MCF 10A (cell line): ENCODE data around the gene CCL20. TPM values are rescaled to one million over a fixed set of nuclear protein-coding genes. Genes with fewer than 3 reads are reported as not detected.
A peak's percentile ranks its signal among the peaks of the same experiment; 100 is the strongest.

Experiments used
- BruUV-seq: library from RNA; stranded (reverse); fragments of 400-500 nt; replicated peaks from 2 replicates; lab custom pipeline; 2021; lab: Mats Ljungman, UMichigan
- CTCF ChIA-PET: fragments of 300-600 bp; sonication (Branson Sonifier 250); formaldehyde crosslinking; extraction: SDS; loops from one replicate; lab custom pipeline; 2021; ENCODE audit warnings: antibody characterized with exemption, inconsistent platforms; lab: Yijun Ruan, JAX
- POLR2A ChIA-PET: fragments of 300-600, 350-650 bp; sonication (Branson Sonifier 250); formaldehyde crosslinking; extraction: SDS; loops from one replicate; lab custom pipeline; 2020; ENCODE audit warnings: antibody characterized with exemption, inconsistent platforms; lab: Yijun Ruan, JAX
- DNase-seq: peaks from one replicate; pipeline ENCODE4 v3.0.0-alpha.2; 2018; ENCODE audit not compliant: unreplicated experiment
- H3K27ac Mint-ChIP-seq: one replicate; pipeline ENCODE4 v1.8.0; 2022; ENCODE audit warnings: mild to moderate bottlenecking, low read depth, mixed read lengths; ENCODE audit not compliant: unreplicated experiment
- H3K27me3 Mint-ChIP-seq: one replicate; pipeline ENCODE4 v1.8.0; 2022; ENCODE audit warnings: mixed read lengths; ENCODE audit not compliant: insufficient read depth, unreplicated experiment
- H3K36me3 Mint-ChIP-seq: one replicate; pipeline ENCODE4 v1.8.0; 2022; ENCODE audit warnings: mild to moderate bottlenecking, moderate library complexity, mixed read lengths; ENCODE audit not compliant: insufficient read depth, unreplicated experiment
- H3K4me1 Mint-ChIP-seq: one replicate; pipeline ENCODE4 v1.8.0; 2022; ENCODE audit warnings: mixed read lengths; ENCODE audit not compliant: insufficient read depth, unreplicated experiment
- H3K4me3 Mint-ChIP-seq: one replicate; pipeline ENCODE4 v1.8.0; 2022; ENCODE audit warnings: mild to moderate bottlenecking, moderate library complexity, mixed read lengths; ENCODE audit not compliant: unreplicated experiment
- H3K9me3 Mint-ChIP-seq: one replicate; pipeline ENCODE4 v1.8.0; 2022; ENCODE audit warnings: mixed read lengths; ENCODE audit not compliant: unreplicated experiment
- intact Hi-C: fragments of 100-400 bp; cut with micrococcal nuclease; formaldehyde crosslinking; loops from 2 replicates; pipeline ENCODE4 v1.14.1; 2022
- total RNA-seq: library from RNA; stranded (reverse); gene quantifications from 2 replicates; pipeline ENCODE4 v1.2.3, GENCODE V29; 2022
- TF ChIP-seq, protein P1 (sequence below): fragments of 200-600 bp; IDR thresholded peaks from one replicate; pipeline ENCODE4 v1.8.0; 2022; ENCODE audit warnings: antibody characterized with exemption, mild to moderate bottlenecking; ENCODE audit not compliant: unreplicated experiment

Gene CCL20
- total RNA-seq, 1 experiment from 2014 or later = 34.4 TPM

DNA sequence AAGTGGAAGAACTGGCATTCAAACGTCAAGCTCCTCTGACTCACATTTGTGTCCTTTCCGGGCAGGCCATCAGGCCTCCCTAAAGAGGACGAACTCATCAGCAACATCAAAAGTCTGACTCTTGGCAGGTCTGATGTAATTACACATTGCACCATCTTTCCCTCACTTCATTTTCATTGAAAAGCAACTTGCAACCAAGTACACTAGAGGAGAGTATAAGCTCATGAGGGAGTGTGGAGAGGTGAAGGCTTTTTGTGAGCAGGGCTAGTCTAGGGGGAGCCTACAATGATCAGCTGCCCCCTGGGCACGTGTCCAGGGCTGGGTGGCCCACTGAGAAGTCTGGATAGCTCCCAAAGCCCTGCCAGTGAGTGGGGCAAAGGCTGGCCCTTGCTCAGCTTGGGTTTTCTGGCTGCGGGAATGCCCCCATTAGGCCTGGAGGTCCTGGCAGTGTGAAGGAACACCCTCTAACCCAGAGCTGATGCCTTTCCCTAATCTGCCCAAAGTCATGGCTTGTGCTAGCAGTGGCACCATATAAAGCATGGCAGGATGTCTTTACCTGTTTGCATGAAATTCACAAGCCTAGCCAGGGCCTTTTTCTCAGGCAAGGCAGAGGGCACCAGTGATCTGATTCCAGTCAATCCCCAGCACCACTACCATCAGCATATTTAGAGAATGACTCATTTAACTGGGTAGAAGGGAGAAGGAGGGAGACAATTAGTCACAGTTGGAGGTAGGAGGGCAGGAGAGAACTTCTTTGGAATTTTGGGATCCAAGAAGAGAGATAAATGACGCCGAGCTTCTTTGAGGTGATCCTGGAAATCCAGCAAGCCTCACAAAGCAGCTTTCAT lies 49.3 kb downstream of the CCL20 start:
- intact Hi-C loops = loop anchor here (1.0 kb wide), 5 partner anchors 21 to 457 kb away; no protein-coding TSS in a partner anchor
- H3K4me3 Mint-ChIP-seq = peak overlapping the region; percentile 43
- ChIA-PET POLR2A (interaction anchor here (0.7 to 6.0 kb wide), 20 partner anchors 8 to 795 kb away, joined by 3 to 75 read pairs (median 4); partner anchors contain the start of genes CCL20 and DAW1), CTCF (interaction anchor here (0.6 to 4.0 kb wide), 29 partner anchors 9 to 860 kb away, joined by 3 to 36 read pairs (median 4); partner anchors contain the start of genes CCL20 and DAW1)
- no peaks in the 10 kb centered on the region for H3K9me3 Mint-ChIP-seq
- H3K4me1 Mint-ChIP-seq = peaks cover 42% of the 10 kb centered on the region
- H3K36me3 Mint-ChIP-seq = no peaks in the 10 kb centered on the region
- TF ChIP-seq, protein P1, sequence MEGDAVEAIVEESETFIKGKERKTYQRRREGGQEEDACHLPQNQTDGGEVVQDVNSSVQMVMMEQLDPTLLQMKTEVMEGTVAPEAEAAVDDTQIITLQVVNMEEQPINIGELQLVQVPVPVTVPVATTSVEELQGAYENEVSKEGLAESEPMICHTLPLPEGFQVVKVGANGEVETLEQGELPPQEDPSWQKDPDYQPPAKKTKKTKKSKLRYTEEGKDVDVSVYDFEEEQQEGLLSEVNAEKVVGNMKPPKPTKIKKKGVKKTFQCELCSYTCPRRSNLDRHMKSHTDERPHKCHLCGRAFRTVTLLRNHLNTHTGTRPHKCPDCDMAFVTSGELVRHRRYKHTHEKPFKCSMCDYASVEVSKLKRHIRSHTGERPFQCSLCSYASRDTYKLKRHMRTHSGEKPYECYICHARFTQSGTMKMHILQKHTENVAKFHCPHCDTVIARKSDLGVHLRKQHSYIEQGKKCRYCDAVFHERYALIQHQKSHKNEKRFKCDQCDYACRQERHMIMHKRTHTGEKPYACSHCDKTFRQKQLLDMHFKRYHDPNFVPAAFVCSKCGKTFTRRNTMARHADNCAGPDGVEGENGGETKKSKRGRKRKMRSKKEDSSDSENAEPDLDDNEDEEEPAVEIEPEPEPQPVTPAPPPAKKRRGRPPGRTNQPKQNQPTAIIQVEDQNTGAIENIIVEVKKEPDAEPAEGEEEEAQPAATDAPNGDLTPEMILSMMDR = no peak
- BruUV-seq = TSS peak; percentile 89
- DNase-seq = peak; percentile 96
- H3K27ac Mint-ChIP-seq = peak overlapping the region; percentile 24
- no peaks in the 10 kb centered on the region for H3K27me3 Mint-ChIP-seq

DNA sequence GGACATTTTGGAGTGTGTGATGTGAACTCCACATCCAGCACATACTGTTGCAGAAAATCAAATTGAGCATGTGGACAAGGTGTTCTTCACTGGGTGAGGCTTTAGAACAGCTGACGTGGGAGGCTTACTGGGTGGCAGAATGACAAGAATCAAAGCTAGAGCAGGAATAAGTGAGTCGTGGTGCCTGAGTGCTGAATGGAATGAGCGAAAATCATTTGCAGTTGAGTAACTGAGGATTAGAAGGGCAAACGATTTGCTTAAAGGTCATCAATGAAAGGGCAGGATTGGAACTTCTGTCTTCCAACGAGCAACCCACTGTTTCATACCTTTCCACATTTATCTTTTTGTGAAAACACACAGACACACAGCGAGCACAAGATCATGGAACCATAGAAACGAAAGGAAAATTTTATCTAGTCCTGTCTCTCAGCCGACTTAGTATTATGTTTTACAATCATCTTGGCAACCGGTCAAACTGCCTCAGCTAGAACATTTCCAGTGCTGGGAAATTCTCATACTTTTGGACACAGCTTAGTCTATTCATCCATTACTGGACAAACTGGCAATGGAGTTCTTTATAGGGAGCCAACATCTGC lies 50.6 kb downstream of the CCL20 start:
- TF ChIP-seq, protein P1 = no peak
- BruUV-seq = no TSS peak
- peak overlapping the region; percentile 43 for H3K4me3 Mint-ChIP-seq
- ChIA-PET CTCF (interaction anchor here (0.6 to 2.1 kb wide), 9 partner anchors 8 to 385 kb away, joined by 3 to 7 read pairs (median 4); no protein-coding TSS in a partner anchor), POLR2A (interaction anchor here (0.9 to 6.0 kb wide), 4 partner anchors 26 to 206 kb away, joined by 3 to 75 read pairs (median 3); no protein-coding TSS in a partner anchor)
- peak overlapping the region; percentile 24 for H3K27ac Mint-ChIP-seq
- peaks cover 37% of the 10 kb centered on the region for H3K4me1 Mint-ChIP-seq
- H3K9me3 Mint-ChIP-seq = no peaks in the 10 kb centered on the region
- peak; percentile 58 for DNase-seq
- intact Hi-C loops = no loop called here
- no peaks in the 10 kb centered on the region for H3K27me3 Mint-ChIP-seq
- H3K36me3 Mint-ChIP-seq = no peaks in the 10 kb centered on the region

DNA sequence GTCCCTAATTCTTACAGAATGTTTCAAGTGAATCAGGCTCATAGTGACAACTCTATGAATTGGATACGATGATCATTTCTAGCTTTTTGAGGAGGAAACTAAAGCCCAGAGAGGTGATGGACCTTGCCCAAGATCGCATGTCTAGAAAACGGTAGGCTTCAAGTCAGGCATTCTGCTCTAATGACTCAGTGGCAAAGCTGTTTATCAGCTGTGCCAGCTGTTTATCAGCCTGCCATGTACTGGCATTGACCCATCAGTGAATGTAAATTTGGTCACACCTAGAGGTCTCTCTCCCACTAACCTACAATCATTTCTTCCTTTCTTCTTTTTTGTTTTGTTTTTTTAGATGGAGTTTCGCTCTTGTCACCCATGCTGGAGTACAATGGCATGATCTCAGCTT lies 51.6 kb downstream of the CCL20 start:
- TF ChIP-seq, protein P1 = no peak
- Mint-ChIP-seq H3K4me1 (peaks cover 36% of the 10 kb centered on the region), H3K36me3 (no peaks in the 10 kb centered on the region), H3K9me3 (no peaks in the 10 kb centered on the region), H3K27ac (no peak overlapping the region), H3K27me3 (no peaks in the 10 kb centered on the region), H3K4me3 (no peak overlapping the region)
- CTCF ChIA-PET = interaction anchor here (0.6 to 1.4 kb wide), 3 partner anchors 13 to 207 kb away, joined by 3 to 5 read pairs (median 4); no protein-coding TSS in a partner anchor
- no peak for DNase-seq
- POLR2A ChIA-PET = interaction anchor here (0.9 to 6.0 kb wide), 2 partner anchors 48 to 207 kb away, joined by 3 to 75 read pairs; no protein-coding TSS in a partner anchor
- BruUV-seq = no TSS peak
- intact Hi-C loops = no loop called here

Other genes with a start within 250 kb of the CCL20 start
- not detected in 2 replicates for gene SCYGR2, start 214.9 kb upstream of the CCL20 start, total RNA-seq
- not detected in 2 replicates for gene SCYGR3, start 199.0 kb upstream of the CCL20 start, total RNA-seq
- not detected in 2 replicates for gene SCYGR4, start 196.3 kb upstream of the CCL20 start, total RNA-seq
- gene SCYGR5, start 147.0 kb upstream of the CCL20 start, total RNA-seq = not detected in 2 replicates
- not detected in 2 replicates for gene SLC19A3, start 95.8 kb upstream of the CCL20 start, total RNA-seq
- gene SCYGR6, start 89.1 kb upstream of the CCL20 start, total RNA-seq = not detected in 2 replicates
- gene SCYGR7, start 85.5 kb upstream of the CCL20 start, total RNA-seq = not detected in 2 replicates
- not detected in 2 replicates for gene SCYGR8, start 67.9 kb upstream of the CCL20 start, total RNA-seq
- 0.64 and 1.1 TPM in 2 replicates for gene DAW1, start 57.8 kb downstream of the CCL20 start, total RNA-seq